Neural cell (in vitro differentiated cells): ENCODE data around the gene INHBC. TPM values are rescaled to one million over a fixed set of nuclear protein-coding genes. Genes with fewer than 3 reads are reported as not detected.

Experiments
- H2AFZ ChIP-seq: fragments of 200-600, 300-800 bp; sonication (generic), shearing (Covaris generic); 2 replicates; pipeline ENCODE4 v1.6.0; 2014; ENCODE audit warnings: low read depth, mild to moderate bottlenecking, antibody characterized with exemption, low read length, moderate library complexity
- H3F3A ChIP-seq: fragments of 200-600 bp; shearing (Covaris generic); 2 replicates; pipeline ENCODE4 v1.6.1; 2016; ENCODE audit warnings: mild to moderate bottlenecking, moderate library complexity, mixed read lengths, antibody characterized with exemption, low read length; ENCODE audit not compliant: insufficient read depth, poor library complexity, severe bottlenecking
- H3K27ac ChIP-seq: fragments of 200-600, 300-800 bp; sonication (generic), shearing (Covaris generic); 2 replicates; pipeline ENCODE4 v1.5.1; 2014; ENCODE audit warnings: mild to moderate bottlenecking, low read length, moderate library complexity
- H3K27me3 ChIP-seq: fragments of 300-800, 200-600 bp; sonication (generic), shearing (Covaris generic); 2 replicates; pipeline ENCODE4 v1.6.0; 2014; ENCODE audit warnings: mild to moderate bottlenecking, low read depth, low read length, moderate library complexity; ENCODE audit not compliant: insufficient read depth
- H3K36me3 ChIP-seq: fragments of 300-800, 200-600 bp; sonication (generic), shearing (Covaris generic); 2 replicates; pipeline ENCODE4 v1.5.1; 2014; ENCODE audit warnings: mild to moderate bottlenecking, antibody characterized with exemption, low read length, moderate library complexity; ENCODE audit not compliant: insufficient read depth
- H3K4me2 ChIP-seq: fragments of 300-800, 200-600 bp; sonication (generic), shearing (Covaris generic); 2 replicates; pipeline ENCODE4 v1.6.0; 2014; ENCODE audit warnings: mild to moderate bottlenecking, low read length
- H3K4me3 ChIP-seq: fragments of 300-800, 200-600 bp; sonication (generic), shearing (Covaris generic); 2 replicates; pipeline ENCODE4 v1.5.1; 2014; ENCODE audit warnings: mild to moderate bottlenecking, low read length, moderate library complexity
- H3K79me2 ChIP-seq: fragments of 200-600 bp; shearing (Covaris generic); replicated peaks from 2 replicates; pipeline ENCODE4 v1.6.0; 2014; ENCODE audit warnings: mild to moderate bottlenecking, low read length, moderate library complexity; ENCODE audit not compliant: insufficient read depth
- H3K9ac ChIP-seq: fragments of 300-800, 200-600 bp; sonication (generic), shearing (Covaris generic); 2 replicates; pipeline ENCODE4 v1.6.1; 2016; ENCODE audit warnings: mild to moderate bottlenecking, low read length, mixed read lengths
- H3K9me2 ChIP-seq: fragments of 200-600 bp; shearing (Covaris generic); 2 replicates; pipeline ENCODE4 v1.6.1; 2016; ENCODE audit warnings: mild to moderate bottlenecking, low read length, mixed read lengths; ENCODE audit not compliant: insufficient read depth
- H3K9me3 ChIP-seq: fragments of 200-600, 300-800 bp; sonication (generic), shearing (Covaris generic); 2 replicates; pipeline ENCODE4 v1.6.1; 2016; ENCODE audit warnings: mild to moderate bottlenecking, mixed run types, low read length, moderate library complexity, mixed read lengths
- H4K20me1 ChIP-seq: fragments of 200-600 bp; shearing (Covaris generic); 2 replicates; pipeline ENCODE4 v1.6.1; 2016; ENCODE audit warnings: mild to moderate bottlenecking, mixed run types; ENCODE audit not compliant: insufficient read depth
- CTCF ChIP-seq: fragments of 450-650 bp; IDR thresholded peaks from 2 replicates; pipeline ENCODE4 v1.5.1; 2014; ENCODE audit warnings: antibody characterized with exemption, mild to moderate bottlenecking, moderate library complexity; ENCODE audit not compliant: poor library complexity, severe bottlenecking
- EP300 ChIP-seq: fragments of 450-650 bp; conservative IDR thresholded peaks from 2 replicates; pipeline ENCODE4 v1.6.1; 2014; ENCODE audit warnings: antibody characterized with exemption, mild to moderate bottlenecking, moderate library complexity; ENCODE audit not compliant: poor library complexity, severe bottlenecking
- EZH2 ChIP-seq: fragments of 200-600, 300-800 bp; shearing (Covaris generic), sonication (generic); IDR thresholded peaks from 2 replicates; pipeline ENCODE4 v1.6.1; 2014; ENCODE audit warnings: antibody characterized with exemption, low read length, borderline replicate concordance, mild to moderate bottlenecking; ENCODE audit not compliant: insufficient read depth, poor library complexity, severe bottlenecking
- MXI1 ChIP-seq: fragments of 450-650 bp; conservative IDR thresholded peaks from 2 replicates; pipeline ENCODE4 v1.6.1; 2014; ENCODE audit warnings: antibody characterized with exemption, mild to moderate bottlenecking; ENCODE audit not compliant: poor library complexity, severe bottlenecking
- POLR2AphosphoS5 ChIP-seq: IDR thresholded peaks from 2 replicates; pipeline ENCODE4 v1.6.1; 2012
- RAD21 ChIP-seq: fragments of 450-650 bp; conservative IDR thresholded peaks from 2 replicates; pipeline ENCODE4 v1.6.1; 2014; ENCODE audit warnings: antibody characterized with exemption, mild to moderate bottlenecking, moderate library complexity
- REST ChIP-seq: IDR thresholded peaks from 2 replicates; pipeline ENCODE4 v1.6.1; 2012; ENCODE audit warnings: borderline replicate concordance
- SMC3 ChIP-seq: fragments of 450-650 bp; conservative IDR thresholded peaks from 2 replicates; pipeline ENCODE4 v1.6.1; 2014; ENCODE audit warnings: antibody characterized with exemption, mild to moderate bottlenecking, moderate library complexity; ENCODE audit not compliant: poor library complexity
- TAF1 ChIP-seq: IDR thresholded peaks from 2 replicates; pipeline ENCODE4 v1.6.1; 2012; ENCODE audit warnings: low read depth
- polyA plus RNA-seq: library from polyadenylated mRNA; depleted of rRNA; stranded (reverse); fragments of >200 nt; gene quantifications from 2 replicates; pipeline ENCODE4 v1.2.3, GENCODE V29; 2014

INHBC gene
- polyA plus RNA-seq, 1 donor from 2014 or later, result not detected

GRCh38 chr12:57428965-57429364 lies 5.6 kb upstream of the INHBC start:
- no peaks in the 10 kb centered on the region for H3F3A ChIP-seq
- no peaks in the 10 kb centered on the region for H3K27me3 ChIP-seq
- H3K9me2 ChIP-seq, result no peaks in the 10 kb centered on the region
- H2AFZ ChIP-seq, result no peak overlapping the region
- no peaks in the 10 kb centered on the region for H3K9me3 ChIP-seq
- no peaks in the 10 kb centered on the region for H4K20me1 ChIP-seq
- H3K9ac ChIP-seq, result no peak overlapping the region
- H3K79me2 ChIP-seq, result peaks cover 20% of the 10 kb centered on the region
- H3K36me3 ChIP-seq, result no peaks in the 10 kb centered on the region
- peak overlapping the region; percentile 68 for H3K4me3 ChIP-seq
- H3K27ac ChIP-seq, result no peak overlapping the region
- TF ChIP-seq MXI1 (no peak), EP300 (no peak), REST (no peak), EZH2 (no peak), CTCF (no peak), SMC3 (no peak), POLR2AphosphoS5 (no peak), TAF1 (no peak), RAD21 (no peak)
- no peak overlapping the region for H3K4me2 ChIP-seq

GRCh38 chr12:57429473-57430111 lies 5.0 kb upstream of the INHBC start:
- H3K27me3 ChIP-seq, result no peaks in the 10 kb centered on the region
- no peaks in the 10 kb centered on the region for H3K9me2 ChIP-seq
- peaks cover 20% of the 10 kb centered on the region for H3K79me2 ChIP-seq
- peak overlapping the region; percentile 68 for H3K4me3 ChIP-seq
- H3K9me3 ChIP-seq, result no peaks in the 10 kb centered on the region
- no peaks in the 10 kb centered on the region for H3F3A ChIP-seq
- no peaks in the 10 kb centered on the region for H3K36me3 ChIP-seq
- TF ChIP-seq EP300, result no peak
- peak; percentile 44 for TF ChIP-seq MXI1
- H3K9ac ChIP-seq, result peak overlapping the region; percentile 77
- no peaks in the 10 kb centered on the region for H4K20me1 ChIP-seq
- H2AFZ ChIP-seq, result no peak overlapping the region
- H3K4me2 ChIP-seq, result peak overlapping the region; percentile 79
- H3K27ac ChIP-seq, result peak overlapping the region; percentile 61
